Left kidney (tissue), 2 donors: ENCODE results near the gene UBAC1. TPM values are rescaled to one million over a fixed set of nuclear protein-coding genes. Genes with fewer than 3 reads are reported as not detected.
A peak's percentile ranks its signal among the peaks of the same experiment; 100 is the strongest.
"Not testable (repeated sequence)": the region's sequence is repeated elsewhere in the genome, so short reads cannot be mapped to it uniquely, and the experiment has no call there.

Experiments
- DNase-seq: peaks from one replicate; pipeline ENCODE4 v3.0.0-alpha.2; 2013
- polyA plus RNA-seq: library from polyadenylated mRNA; unstranded; fragments of 120-200 nt; gene quantifications from one replicate; pipeline ENCODE4 v1.2.1, GENCODE V29; 2013; ENCODE audit not compliant: insufficient read length

Gene UBAC1
- polyA plus RNA-seq, 1 donor, result 31.5 TPM

DNA sequence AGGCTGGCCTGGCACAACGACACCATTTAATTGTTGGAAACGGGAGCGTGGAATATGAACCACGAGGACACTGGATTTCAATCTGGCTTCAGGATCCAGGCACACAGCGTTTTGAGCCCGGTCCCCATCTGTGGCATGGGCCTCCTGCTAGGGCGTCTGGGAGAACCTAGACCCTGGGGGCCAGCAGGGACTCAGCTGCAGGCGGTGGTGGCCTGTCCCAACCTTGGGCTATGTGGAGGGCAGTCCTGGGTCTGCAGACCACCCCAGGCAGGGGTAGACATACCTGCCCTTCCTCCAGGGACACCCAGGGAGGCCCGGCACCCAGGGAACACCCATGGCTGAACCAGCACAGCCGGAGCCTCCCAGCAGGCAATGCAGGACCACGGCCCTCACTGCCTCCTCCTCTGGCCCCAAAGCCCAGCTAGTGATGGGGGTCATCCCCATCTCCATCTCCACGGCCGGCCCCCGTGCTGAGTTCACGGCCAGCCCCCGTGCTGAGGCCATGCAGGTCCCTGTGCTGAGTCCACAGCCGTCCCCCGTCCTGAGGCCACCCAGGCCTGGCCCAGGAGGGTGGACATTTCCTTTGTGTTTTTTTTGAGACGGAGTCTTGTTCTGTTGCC is 18.5 kb upstream of the UBAC1 start:
- DNase-seq, result no peak

GRCh38 chr9:135978642-135979546 is 17.7 kb upstream of the UBAC1 start:
- no peak for DNase-seq

DNA sequence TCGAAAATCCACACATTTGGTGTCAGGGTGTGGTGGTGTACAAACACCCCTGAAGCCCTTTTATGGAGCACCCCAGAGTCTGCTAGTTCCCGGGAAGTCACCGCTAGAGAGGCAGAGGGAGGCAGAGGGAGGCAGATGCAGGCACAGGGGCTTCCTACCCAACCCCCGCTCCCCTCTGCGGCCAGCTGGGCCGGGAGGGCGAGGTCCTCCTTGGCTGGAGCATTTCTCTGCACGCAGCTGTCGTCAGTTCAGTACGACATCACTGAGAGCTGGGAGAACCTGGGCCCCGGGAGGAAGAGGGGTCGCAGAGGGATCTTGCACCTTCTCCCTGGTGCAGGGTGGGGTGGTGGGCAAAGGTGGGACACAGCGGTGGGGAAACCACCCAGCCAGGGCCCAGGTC is 15.8 kb upstream of the UBAC1 start:
- no peak for DNase-seq

- no peak for DNase-seq
These were observed 15.4 kb upstream of the UBAC1 start for GRCh38 chr9:135976531-135976930.

- no peak for DNase-seq
These were observed 14.7 kb upstream of the UBAC1 start for GRCh38 chr9:135975834-135976233.

DNA sequence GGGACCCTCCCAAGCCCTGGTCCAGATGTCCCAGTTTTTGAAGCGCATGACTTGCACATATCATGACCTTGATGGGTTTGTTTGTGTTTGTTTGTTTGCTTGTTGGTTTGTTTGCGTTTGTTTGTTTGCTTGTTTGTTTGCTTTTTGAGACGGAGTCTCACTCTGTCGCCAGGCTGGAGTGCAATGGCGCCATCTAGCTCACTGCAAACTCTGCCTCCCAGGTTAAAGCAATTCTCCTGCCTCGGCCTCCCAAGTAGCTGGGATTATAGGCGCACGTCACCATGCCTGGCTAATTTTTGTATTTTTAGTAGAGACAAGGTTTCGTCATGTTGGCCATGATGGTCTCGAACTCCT is 13.0 kb upstream of the UBAC1 start:
- no peak for DNase-seq

- no peak for DNase-seq
These were observed 12.4 kb upstream of the UBAC1 start for GRCh38 chr9:135973277-135974219.

DNA sequence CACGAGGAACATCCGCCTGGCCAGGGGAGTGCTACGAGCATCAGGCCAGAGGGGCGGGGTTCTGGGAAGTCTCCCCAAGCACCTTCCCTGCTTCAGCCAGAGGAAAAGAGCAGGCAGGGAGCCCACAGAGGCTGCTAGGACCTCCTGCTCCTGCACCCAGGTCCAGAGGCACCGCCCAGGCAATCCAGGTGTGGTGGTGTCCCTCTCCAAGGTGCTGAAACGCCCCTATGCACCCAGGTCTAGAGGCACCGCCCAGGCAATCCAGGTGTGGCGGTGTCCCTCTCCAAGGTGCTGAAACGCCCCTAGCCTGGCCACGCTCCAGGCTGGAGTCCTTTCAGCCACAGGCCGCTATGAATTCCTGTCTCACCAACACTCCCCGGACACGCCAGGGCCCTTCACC is 10.7 kb upstream of the UBAC1 start:
- DNase-seq, result peak; percentile 86

DNA sequence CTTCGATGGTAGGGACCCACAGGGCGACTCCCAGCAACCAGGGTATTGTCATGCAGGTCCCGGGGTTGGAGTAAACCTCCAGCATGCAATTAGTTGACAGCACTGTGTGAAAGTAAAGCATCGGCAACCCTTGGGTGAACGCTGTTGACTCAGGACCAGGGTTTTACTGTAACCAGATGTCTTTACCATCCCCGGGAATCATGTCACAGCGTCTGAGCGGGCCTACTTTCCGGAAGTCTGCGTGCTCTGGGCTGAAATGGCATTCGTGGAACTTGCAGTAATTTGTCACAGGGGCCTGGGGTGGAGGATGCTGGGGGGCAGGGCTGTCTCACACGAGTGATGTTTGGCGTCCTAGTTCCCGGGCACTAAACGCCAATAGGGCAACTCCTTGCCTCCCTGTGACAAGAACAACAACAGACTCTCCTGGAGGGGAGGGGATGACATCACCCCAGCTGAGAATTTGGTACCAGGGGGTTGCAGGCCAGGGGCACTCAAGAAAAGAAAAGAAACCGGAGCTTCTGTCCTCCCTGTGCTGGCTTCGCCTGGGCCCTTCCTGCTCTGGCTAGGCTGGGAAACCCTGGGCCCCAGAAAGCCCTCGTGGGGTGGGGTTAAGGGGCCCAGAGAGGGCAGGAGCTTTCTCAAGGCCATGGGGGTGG is 10.1 kb upstream of the UBAC1 start:
- no peak for DNase-seq

- no peak for DNase-seq
These were observed 9.1 kb upstream of the UBAC1 start for GRCh38 chr9:135970128-135970815.

DNA sequence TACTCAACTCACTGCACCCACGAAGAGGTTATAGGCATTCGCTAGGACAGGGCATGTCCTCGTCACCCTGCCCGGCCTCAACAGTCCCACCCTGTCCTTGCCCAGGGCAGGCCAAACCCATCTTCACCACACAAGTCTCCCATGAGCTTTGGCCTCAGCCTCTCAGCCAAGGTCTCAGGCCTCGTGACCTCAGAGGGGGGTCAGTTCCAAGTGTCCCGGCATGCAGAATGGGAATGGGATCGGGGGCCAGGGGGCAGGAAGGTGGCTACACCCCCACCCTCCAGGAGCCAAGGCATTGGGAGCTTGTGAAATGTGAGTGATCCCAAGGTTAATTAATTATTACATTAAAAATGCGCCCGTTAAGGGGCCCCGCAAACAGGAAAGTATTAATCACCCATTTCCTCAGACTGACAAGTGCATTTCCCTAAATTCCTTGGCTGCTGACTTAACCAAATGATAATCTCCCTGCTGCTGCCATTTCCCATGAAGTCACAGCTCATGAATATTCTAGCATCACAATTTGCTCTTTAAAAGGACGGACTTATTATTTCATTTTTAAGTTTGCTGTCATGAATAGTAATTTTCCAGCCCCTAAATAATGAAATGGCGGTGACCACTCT is 8.0 kb upstream of the UBAC1 start:
- no peak for DNase-seq

GRCh38 chr9:135968601-135969000 is 7.4 kb upstream of the UBAC1 start:
- DNase-seq, result no peak

DNA sequence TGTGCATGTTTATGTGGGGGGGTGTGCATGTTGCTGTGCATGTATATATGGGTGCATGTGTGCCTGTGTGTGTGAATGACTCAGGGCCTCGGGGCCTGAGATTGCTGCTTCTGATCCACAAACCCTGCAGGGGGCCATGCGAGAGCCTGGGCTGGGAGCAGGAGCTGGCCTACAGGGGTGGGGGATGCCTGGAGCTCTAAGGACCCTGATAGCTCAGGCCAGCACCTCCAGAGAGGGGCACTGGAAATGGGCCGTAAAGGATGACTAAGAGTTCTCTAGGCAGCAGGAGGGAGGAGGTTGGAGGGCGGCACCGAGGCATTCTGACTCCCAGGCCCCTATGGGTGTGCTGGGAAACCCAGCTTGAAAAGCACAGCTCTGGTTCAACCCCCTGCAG is 6.9 kb upstream of the UBAC1 start:
- no peak for DNase-seq

GRCh38 chr9:135966916-135967260 is 5.7 kb upstream of the UBAC1 start:
- not testable (repeated sequence) for DNase-seq

GRCh38 chr9:135965124-135965756 is 4.1 kb upstream of the UBAC1 start:
- no peak for DNase-seq

DNA sequence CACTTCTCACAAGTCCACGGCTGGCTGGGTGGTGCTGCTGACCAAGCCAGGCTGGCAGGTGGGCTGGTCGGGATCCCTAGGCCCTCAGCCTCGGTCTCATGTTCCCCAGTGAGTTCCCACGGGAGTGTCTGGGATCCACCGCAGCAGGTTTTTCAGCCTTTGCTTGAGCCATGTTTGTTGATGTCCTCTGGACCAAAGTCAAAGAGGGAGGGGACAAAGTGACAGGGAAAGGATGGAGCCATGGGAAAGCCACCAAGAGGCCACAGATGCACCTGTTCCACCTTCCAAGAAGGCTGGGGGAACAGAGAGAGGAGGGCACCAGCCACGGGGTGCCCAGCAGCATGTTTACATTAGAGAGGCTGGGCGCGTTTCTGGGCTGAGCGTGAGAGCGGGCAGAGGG is 2.8 kb upstream of the UBAC1 start:
- no peak for DNase-seq

DNA sequence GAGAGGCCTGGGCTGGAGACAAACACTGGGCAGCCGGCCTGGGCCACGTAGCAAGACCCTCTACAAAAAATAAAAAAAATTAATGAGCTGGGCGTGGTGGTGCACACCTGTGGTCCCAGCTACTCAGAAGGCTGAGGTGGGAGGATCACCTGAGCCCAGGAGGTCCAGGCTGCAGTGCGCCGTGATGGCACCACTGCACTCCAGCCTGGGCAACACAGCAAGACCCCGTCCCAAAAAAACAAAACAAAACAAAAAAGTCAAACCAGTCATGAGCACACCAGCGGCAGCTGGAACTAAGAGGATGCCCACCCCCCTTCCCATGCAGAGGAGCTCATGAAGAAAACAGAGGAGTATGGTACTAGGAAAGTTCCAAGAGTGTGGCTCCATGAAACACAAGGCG is 2.2 kb upstream of the UBAC1 start:
- no peak for DNase-seq

DNA sequence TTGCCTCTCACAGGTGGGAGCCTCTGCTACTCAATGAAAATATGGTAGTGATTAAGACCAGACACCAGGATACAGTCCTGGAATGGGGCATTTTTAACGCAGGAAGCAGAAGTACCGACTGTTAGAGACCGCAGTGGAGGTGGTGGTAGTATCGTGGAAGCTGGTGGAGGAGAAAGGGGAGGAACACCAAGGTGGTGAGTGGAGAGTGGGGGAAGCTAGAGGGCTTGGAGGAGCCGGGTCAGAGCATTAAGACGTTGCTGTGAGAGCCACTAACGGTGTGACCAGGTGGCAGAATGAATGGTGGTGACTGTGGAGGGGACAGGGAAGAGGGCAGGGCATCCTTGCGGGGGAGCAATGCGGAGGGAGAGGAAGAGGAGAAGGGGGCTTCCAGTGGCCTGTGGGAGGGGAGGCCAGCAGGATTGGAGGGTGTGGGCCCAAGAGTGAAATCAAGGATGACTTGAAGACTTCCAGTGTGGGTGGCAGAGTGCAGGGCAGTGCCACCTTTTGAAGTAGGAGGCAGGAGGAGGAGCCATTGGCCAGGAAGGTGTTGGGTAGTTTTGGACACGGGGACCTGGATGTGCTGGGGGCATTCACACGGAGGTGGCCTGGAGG is 1.6 kb upstream of the UBAC1 start:
- DNase-seq, result no peak

DNA sequence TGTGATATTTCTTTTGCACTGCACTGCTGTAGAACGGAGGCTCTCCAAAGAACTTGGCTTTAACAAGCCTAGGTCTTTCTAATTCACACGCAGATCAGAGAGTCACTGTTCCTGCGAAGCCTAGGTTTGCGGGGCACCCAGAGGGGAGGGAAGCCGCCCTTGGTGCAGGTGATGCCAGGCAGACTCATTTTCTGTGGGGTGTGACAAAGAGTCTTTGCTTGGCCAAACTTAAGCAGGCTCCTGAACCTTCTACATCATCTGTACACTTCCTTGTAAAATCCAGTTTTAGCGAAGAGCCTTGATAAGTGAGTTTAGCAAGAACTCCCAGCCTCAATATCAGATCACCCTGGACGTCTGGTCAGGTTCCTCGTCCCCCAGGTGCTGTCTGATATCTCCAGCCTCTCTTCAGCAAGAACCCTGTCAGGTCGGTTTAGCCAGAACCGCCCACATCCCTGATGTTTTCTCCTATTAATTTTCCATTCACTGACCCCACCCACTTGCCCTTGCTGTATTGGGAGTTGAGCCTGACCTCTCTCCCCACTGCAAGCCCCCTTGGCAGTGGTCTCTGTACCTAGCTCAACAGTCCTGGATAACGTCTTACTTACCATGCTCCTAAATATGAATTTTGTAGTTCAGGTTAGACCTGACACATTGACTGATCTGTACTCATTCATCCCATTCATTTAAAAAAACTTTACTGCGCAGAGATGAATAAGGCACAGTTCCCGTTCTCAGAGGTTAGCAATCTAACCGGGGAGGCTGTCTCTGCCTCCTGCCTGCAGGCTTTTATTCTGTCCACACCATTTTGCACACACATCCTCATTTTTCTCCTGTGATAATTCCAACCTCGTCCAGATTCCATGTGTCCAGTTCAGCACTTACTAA is 880 bp upstream of the UBAC1 start:
- DNase-seq, result no peak
